ENCODE results near the gene LHX4.

The LHX4 gene

DNA sequence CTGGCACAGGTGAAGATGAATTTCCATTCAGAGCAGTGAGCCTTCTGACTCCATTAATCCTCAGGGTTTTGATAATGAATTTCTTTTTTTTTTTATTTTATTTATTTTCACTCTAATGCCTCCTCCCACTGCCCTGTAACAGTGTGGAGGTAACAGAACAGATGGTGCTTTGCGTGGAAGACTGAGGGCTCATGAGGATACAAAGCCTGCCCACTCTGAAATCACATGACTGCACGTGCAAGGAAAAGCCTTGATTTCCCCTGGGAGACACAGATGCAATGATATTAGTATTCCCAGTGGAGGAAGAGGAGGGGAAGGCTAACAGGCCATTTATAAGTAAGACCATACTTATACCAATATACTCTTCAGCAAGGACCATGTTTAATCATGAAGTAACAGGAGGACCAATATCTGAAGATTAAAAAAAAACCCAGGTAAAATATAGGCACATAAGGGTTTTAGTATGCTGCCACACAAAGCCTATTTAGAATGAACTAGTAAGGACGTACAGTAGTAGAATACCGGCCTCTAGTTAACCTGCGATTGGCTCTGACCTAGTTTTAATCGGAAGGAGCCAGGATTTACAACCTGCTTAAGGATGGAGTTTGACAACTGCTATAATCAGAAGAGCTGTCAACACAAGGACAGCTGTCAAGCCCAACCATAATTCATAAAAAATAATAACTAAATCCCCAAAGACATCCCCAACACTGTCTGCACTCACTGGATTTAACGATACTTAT is 69.6 kb downstream of the LHX4 start:
- no peak for DNase-seq (ENCODE audit: low read depth, low spot score)

DNA sequence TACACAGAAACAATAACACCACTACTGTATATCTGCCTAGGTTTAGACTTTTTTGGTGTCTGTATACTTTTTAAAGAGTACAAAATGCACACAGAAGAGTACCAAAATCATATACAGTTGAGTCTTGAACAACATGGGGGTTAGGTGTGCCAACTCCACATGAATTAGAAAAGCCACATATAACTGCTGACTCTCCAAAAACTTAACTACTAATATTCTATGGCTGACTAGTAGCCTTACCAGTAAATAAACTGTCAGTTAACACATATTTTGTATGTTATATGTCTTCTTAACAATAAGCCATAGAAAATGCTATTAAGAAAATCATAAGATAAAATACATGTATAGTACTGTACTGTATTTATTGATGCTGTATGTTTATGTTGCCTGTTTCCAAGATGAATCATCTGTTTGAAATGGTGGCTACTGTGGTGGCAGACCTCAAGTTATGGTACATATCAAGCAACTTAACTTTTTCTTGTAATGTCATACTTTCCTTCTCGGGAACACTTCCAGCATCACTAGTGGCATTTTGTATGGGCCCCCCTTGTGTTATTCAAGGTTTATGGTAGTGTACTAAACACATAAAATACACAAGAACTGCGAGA is 71.2 kb downstream of the LHX4 start:
- DNase-seq (ENCODE audit: low read depth, low spot score) = no peak

- DNase-seq (ENCODE audit: low read depth, low spot score) = no peak
Observed at GRCh38 chr1:180309338-180309737, 79.3 kb downstream of the LHX4 start.

DNA sequence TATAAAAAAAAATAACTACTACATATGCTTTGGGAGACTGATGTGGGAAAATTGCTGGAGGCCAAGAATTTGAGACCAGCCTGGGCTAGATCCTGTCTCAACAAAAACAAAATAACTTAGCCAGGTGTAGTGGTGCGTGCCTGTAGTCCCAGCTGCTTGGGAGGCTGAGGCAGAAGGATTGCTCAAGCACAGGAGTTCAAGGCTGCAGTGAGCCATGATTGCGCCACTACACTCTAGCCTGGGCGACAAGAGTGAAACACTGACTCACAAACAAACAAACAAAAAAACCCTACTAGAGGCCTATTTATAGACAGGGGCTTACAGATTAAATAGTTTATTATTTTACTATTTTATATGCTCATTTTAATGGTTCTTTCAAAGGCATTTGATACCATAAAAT is 80.0 kb downstream of the LHX4 start:
- no peak for DNase-seq (ENCODE audit: low read depth, low spot score)

- no peak for DNase-seq (ENCODE audit: low read depth, low spot score)
Observed at GRCh38 chr1:180311011-180311730, 81.1 kb downstream of the LHX4 start.

DNA sequence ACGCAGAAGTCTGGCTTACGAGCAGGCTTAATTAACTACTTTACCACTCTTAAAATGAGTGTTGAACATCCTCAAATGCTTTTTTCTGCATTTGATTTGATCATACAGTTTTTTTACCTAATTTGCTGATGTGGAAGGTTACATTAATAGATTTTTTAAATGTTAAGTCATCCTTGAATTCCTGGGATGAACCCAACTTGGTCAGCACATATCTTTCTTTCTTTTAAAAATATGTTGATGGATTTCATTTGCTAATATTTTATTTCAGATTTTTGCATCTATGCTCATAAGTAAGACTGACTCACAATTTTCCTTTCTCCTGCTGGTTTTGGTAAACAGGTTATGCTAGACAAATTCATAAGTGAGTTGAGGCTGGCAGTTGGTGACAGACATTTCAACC is 82.9 kb downstream of the LHX4 start:
- DNase-seq (ENCODE audit: low read depth, low spot score) = no peak

GRCh38 chr1:180327089-180327488 is 97.0 kb downstream of the LHX4 start:
- no peak for DNase-seq (ENCODE audit: low read depth, low spot score)

All from iPS DF 19.7 (cell line).